HepG2 (cell line): ENCODE data around the gene FAM111A. TPM values are rescaled to one million over a fixed set of nuclear protein-coding genes. Genes with fewer than 3 reads are reported as not detected.

Experiments
- CBX1 ChIP-seq: IDR thresholded peaks from one replicate; pipeline ENCODE4 v1.6.1; 2016; ENCODE audit warnings: antibody characterized with exemption, low read depth
- ELF1 ChIP-seq: sonication (generic); formaldehyde crosslinking; IDR thresholded peaks from 2 replicates; pipeline ENCODE4 v1.4.0; 2020; ENCODE audit warnings: missing genetic modification reagents
- ETS1 ChIP-seq: sonication (generic); formaldehyde crosslinking; IDR thresholded peaks from 2 replicates; pipeline ENCODE4 v1.4.0; 2020; ENCODE audit warnings: missing genetic modification reagents
- FOXA1 ChIP-seq, 2 experiments: fragments of 450-650 bp in 1 of 2; sonication (generic) in 1 of 2; formaldehyde crosslinking in 1 of 2; IDR thresholded peaks; 2 replicates each; pipeline versions ENCODE4 v1.4.0 to v1.6.1; 2016 to 2020; ENCODE audit warnings: missing genetic modification reagents in 1 of 2
- FOXP1 ChIP-seq, 2 experiments: fragments of 450-650 bp in 1 of 2; IDR thresholded peaks; 2 replicates each; pipeline ENCODE4 v1.6.1; 2017 to 2018; ENCODE audit warnings: antibody characterized with exemption in 1 of 2
- HDAC2 ChIP-seq: sonication (generic); formaldehyde crosslinking; IDR thresholded peaks from 2 replicates; pipeline ENCODE4 v1.4.0; 2020; ENCODE audit warnings: missing genetic modification reagents
- KLF6 ChIP-seq: IDR thresholded peaks from 2 replicates; pipeline ENCODE4 v1.8.0; 2016; ENCODE audit warnings: missing biosample characterization, missing genetic modification reagents
- MED1 ChIP-seq: sonication (generic); formaldehyde crosslinking; IDR thresholded peaks from 2 replicates; pipeline ENCODE4 v1.4.0; 2020; ENCODE audit warnings: missing genetic modification reagents
- PRDM10 ChIP-seq: sonication (generic); formaldehyde crosslinking; IDR thresholded peaks from 2 replicates; pipeline ENCODE4 v1.4.0; 2020; ENCODE audit warnings: low read depth, missing genetic modification reagents
- SAFB2 ChIP-seq: sonication (generic); formaldehyde crosslinking; IDR thresholded peaks from 2 replicates; pipeline ENCODE4 v1.5.1; 2020; ENCODE audit warnings: missing genetic modification reagents, low read depth, mild to moderate bottlenecking, borderline replicate concordance
- SMYD3 ChIP-seq: sonication (generic); formaldehyde crosslinking; IDR thresholded peaks from 2 replicates; pipeline ENCODE4 v1.8.1; 2023; ENCODE audit warnings: mild to moderate bottlenecking, missing genetic modification reagents
- TBX2 ChIP-seq: sonication (generic); formaldehyde crosslinking; IDR thresholded peaks from 2 replicates; pipeline ENCODE4 v1.5.0; 2020; ENCODE audit warnings: missing genetic modification reagents, mild to moderate bottlenecking, borderline replicate concordance
- WIZ ChIP-seq: sonication (generic); formaldehyde crosslinking; IDR thresholded peaks from 2 replicates; pipeline ENCODE4 v1.5.1; 2020; ENCODE audit warnings: mild to moderate bottlenecking, missing genetic modification reagents
- ZBTB7B ChIP-seq: sonication (generic); formaldehyde crosslinking; IDR thresholded peaks from 2 replicates; pipeline ENCODE4 v1.4.0; 2020; ENCODE audit warnings: missing genetic modification reagents
- ZNF180 ChIP-seq: sonication (generic); formaldehyde crosslinking; IDR thresholded peaks from 2 replicates; pipeline ENCODE4 v1.4.0; 2020; ENCODE audit warnings: low read depth, missing genetic modification reagents, borderline replicate concordance
- ZNF256 ChIP-seq: sonication (generic); formaldehyde crosslinking; conservative IDR thresholded peaks from 2 replicates; pipeline ENCODE4 v1.4.0; 2020; ENCODE audit warnings: missing genetic modification reagents
- ZNF446 ChIP-seq: sonication (generic); formaldehyde crosslinking; IDR thresholded peaks from 2 replicates; pipeline ENCODE4 v1.5.0; 2020; ENCODE audit warnings: mild to moderate bottlenecking, missing genetic modification reagents
- ZNF550 ChIP-seq: sonication (generic); formaldehyde crosslinking; IDR thresholded peaks from 2 replicates; pipeline ENCODE4 v1.4.0; 2020; ENCODE audit warnings: mild to moderate bottlenecking, missing genetic modification reagents, borderline replicate concordance
- ZSCAN25 ChIP-seq: sonication (generic); formaldehyde crosslinking; IDR thresholded peaks from 2 replicates; pipeline ENCODE4 v1.8.0; 2022; ENCODE audit warnings: mild to moderate bottlenecking, missing genetic modification reagents
- polyA plus RNA-seq, 8 experiments: library from polyadenylated mRNA; depleted of rRNA in 3 of 8; stranded (reverse) in 7 of 8; unstranded in 1 of 8; fragments of >200 nt; fragmentation: Illumina TruSeq in 4 of 8; extraction: Trizol in 4 of 8; gene quantifications; 2 replicates each; pipeline versions ENCODE4 v1.2.1 to v1.2.3, GENCODE V29; 2011 to 2016; ENCODE audit warnings: low read depth in 4 of 8, missing spikeins in 1 of 8, mixed read lengths in 1 of 8; ENCODE audit not compliant: insufficient read depth in 1 of 8
- total RNA-seq, 5 experiments: library from RNA; depleted of rRNA; stranded (reverse); fragments of >200 nt; fragmentation: Illumina TruSeq; extraction: Trizol; gene quantifications; 2 replicates each; pipeline ENCODE4 v1.2.3, GENCODE V29; 2016; ENCODE audit warnings: low read depth in 1 of 5
- TF ChIP-seq, protein P1 (sequence below): sonication (generic); formaldehyde crosslinking; IDR thresholded peaks from 2 replicates; pipeline ENCODE4 v1.8.0; 2022; ENCODE audit warnings: low read depth, missing genetic modification reagents
- TF ChIP-seq, protein P2 (sequence below): sonication (generic); formaldehyde crosslinking; IDR thresholded peaks from 2 replicates; pipeline ENCODE4 v1.4.0; 2020; ENCODE audit warnings: missing genetic modification reagents

The FAM111A gene
- total and polyA plus RNA-seq, 2 of the 13 experiments (the other 11 are each of a cell fraction or from before 2014, with no cell fraction given) = 3.2 to 13.5 TPM

GRCh38 chr11:59106363-59107336 is 36.0 kb upstream of the FAM111A start, which contains the start of gene FAM111B (continued):
- TF ChIP-seq FOXA1 (IDR thresholded peaks at IDR 0.05) = no peak
- no peak for TF ChIP-seq FOXA1 (CRISPR knock-in tag; IDR thresholded peaks at IDR 0.05)
- TF ChIP-seq HDAC2 = no peak
- TF ChIP-seq ZBTB7B = no peak
- TF ChIP-seq ZSCAN25 (CRISPR knock-in tag) = no peak
- TF ChIP-seq SMYD3 (CRISPR knock-in tag) = no peak
- TF ChIP-seq, protein P1, sequence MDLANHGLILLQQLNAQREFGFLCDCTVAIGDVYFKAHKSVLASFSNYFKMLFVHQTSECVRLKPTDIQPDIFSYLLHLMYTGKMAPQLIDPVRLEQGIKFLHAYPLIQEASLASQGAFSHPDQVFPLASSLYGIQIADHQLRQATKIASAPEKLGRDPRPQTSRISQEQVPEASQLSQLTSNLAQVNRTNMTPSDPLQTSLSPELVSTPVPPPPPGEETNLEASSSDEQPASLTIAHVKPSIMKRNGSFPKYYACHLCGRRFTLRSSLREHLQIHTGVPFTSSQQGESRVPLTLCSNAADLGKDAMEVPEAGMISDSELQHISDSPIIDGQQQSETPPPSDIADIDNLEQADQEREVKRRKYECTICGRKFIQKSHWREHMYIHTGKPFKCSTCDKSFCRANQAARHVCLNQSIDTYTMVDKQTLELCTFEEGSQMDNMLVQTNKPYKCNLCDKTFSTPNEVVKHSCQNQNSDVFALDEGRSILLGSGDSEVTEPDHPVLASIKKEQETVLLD (CRISPR knock-in tag) = 0 out of 2 replicates have a peak, but pooled peaks have one; percentile 45
- peak; percentile 36; the same call in 1 of the 2 replicates for TF ChIP-seq MED1 (CRISPR knock-in tag)
- TF ChIP-seq FOXP1 (IDR thresholded peaks at IDR 0.05) = no peak
- TF ChIP-seq FOXP1 (CRISPR knock-in tag; IDR thresholded peaks at IDR 0.05) = no peak
- TF ChIP-seq WIZ (CRISPR knock-in tag) = no peak
- TF ChIP-seq ELF1 = no peak
- TF ChIP-seq SAFB2 (CRISPR knock-in tag) = no peak
- no peak for TF ChIP-seq PRDM10
- TF ChIP-seq, protein P2, sequence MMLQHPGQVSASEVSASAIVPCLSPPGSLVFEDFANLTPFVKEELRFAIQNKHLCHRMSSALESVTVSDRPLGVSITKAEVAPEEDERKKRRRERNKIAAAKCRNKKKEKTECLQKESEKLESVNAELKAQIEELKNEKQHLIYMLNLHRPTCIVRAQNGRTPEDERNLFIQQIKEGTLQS (CRISPR knock-in tag) = no peak
- TF ChIP-seq CBX1 = no peak
- TF ChIP-seq ZNF550 = no peak
- no peak for TF ChIP-seq ZNF446 (CRISPR knock-in tag)
- no peak for TF ChIP-seq ETS1
- TF ChIP-seq ZNF256 (CRISPR knock-in tag) = no peak
- peak; percentile 45; the same call in 1 of the 2 replicates for TF ChIP-seq TBX2 (CRISPR knock-in tag)
- no peak for TF ChIP-seq KLF6
- no peak for TF ChIP-seq ZNF180 (CRISPR knock-in tag)
